WI38 (cell line): ENCODE data around the gene TIMP1.

ENCODE experiments used
- H3K4me3 ChIP-seq: 2 replicates; pipeline ENCODE4 v1.5.1; 2011; ENCODE audit warnings: low read depth, mild to moderate bottlenecking, control low read depth, low read length
- CTCF ChIP-seq: IDR thresholded peaks from 2 replicates; pipeline ENCODE4 v1.5.1; 2012; ENCODE audit warnings: low read depth, mild to moderate bottlenecking, control low read depth, low read length

Gene TIMP1

DNA sequence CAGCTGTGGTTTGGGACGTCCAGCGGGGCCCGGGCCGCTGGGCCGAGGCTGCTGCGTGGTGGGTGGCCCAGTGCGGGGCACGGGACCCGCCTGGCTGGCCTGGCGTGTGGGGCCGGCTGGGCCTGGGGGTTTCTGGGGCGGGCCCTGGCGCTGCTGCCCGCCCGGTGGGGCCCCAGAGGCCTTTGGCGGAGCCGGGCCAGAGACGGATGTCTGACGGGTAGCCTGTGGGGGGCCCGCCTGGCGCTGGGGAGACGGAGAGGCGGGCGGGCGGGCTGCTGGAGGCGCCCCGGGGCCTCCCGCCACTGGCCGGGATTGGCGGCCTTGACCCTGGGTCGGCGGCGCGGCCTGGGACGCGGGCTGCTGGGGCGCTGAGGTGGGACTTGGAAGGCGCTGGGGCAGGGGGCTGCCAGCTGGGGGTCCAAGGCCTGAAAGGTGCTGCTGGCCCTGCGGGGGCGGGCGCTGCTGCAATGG is 8.1 kb upstream of the TIMP1 start:
- no peak for TF ChIP-seq CTCF
- H3K4me3 ChIP-seq: peak overlapping the region; percentile 30; the same call in 1 of the 2 replicates

DNA sequence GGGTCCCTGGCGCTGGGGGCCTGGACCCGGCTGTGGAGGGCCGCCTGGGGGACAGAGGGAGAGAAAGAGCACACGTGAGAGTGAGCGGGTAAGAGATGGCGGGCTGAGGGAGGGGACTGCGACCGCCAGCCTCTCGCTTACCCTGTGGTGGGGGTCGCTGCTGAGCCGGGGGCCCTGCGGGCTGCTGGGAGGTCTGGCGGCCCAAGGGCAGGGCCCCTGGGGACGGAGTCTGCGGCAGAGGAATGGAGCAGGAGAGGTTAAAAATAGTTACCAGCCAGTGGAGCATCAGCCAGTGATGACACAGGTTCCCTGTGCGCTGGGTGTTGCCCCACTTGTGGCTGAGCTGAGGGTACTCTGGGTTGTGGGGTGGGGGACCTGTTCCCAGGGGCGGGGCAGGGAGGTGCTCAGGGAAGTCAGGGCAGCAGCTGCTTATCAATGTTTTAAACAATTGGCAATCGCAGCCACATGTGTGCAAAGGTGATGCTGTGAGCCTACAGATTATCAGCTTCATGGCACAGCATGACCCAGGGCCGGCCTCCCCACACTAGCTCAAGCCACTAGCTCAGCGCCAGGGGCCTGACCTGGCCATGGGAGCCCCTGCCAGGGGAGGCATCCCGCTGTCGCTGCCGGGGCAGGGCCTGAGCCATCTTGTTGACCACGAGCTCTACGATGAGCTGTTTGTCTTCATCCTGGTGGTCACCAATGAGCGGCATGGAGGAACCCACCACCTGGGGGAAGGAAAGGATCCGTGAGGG is 7.5 kb upstream of the TIMP1 start:
- peak overlapping the region; percentile 30; the same call in 1 of the 2 replicates for H3K4me3 ChIP-seq
- no peak for TF ChIP-seq CTCF

DNA sequence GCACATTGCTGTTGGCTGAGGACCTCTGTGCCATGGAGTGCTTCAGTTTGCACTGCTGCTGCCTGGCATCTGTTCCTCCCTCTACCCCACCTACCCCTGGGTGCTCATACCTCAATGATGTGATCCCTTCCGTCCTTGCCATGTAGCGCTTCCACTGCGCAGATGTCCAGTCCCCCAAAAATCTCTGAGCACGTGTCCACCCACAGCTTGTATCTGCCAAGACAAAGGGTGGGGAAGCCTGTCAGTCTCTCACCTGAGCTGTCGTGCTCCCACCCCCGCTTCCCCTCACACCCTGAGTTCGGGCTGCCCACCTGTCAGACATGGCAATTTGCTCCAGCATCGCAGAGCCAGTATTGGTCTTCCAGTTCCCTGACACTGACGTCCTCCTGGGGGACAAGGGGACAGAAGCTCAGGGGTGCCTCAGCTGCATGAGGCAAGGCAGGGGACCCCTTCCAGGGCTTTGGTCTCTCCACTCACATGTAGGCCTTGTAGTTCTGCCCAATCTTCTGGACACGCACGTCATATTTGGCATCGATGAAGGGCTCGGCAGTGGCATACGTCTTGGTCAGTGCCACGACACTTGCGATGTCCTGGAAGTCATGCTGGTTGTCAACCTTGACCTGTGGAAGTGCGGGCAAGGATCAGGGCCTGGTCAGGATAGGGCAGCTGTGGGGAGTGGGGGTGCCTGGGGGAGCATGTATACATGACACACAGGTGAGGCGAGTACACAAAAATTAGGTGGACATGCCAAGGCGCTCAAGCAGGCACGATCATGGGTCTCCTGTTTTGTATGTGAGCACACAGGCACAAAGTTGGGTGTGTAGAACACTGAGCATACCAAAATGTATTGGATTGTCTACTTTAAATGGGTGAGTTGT is 6.0 kb upstream of the TIMP1 start:
- no peak overlapping the region for H3K4me3 ChIP-seq
- no peak for TF ChIP-seq CTCF

DNA sequence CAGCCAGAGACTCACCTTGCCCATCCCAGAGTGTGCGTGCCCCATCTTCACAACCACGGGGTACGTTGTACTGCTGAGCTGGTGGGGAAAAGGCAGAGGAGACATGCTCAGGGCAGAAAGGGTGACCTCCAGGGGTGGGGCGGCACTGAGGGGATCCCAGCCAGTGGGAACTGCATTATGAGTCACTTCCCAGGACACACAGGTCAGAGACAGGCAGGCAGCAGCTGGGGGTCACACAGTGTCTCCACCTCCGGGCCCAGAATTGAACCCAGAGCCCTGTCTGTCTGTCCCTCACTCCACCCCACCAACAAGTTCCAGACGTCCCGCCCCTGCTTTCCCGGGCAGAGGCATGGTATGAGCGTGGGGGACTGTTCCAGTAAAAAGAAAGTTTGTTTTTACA is 4.8 kb upstream of the TIMP1 start:
- TF ChIP-seq CTCF: no peak
- H3K4me3 ChIP-seq: no peak overlapping the region

- H3K4me3 ChIP-seq: no peak overlapping the region
- no peak for TF ChIP-seq CTCF
These were observed 4.3 kb upstream of the TIMP1 start for GRCh38 chrX:47577901-47578300.

DNA sequence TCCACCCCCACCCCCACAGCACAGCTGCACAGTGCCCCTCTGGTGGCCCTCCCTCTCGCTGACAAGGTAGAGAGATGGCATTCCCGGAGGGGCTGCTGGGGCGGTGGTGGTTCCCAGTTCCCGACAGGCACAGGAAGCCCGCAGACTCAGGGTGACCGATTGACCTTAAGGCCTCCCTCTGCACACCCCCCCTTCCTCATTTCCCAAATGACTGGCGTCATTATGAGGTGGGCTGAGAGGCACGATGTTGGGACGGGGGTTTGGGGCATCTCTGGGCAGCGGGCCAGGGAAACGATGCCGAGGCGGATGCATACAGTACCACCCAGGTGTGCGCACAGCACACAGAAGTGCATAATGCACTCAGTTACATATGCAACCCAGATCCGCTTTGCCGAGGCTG is 3.5 kb upstream of the TIMP1 start:
- no peak for TF ChIP-seq CTCF
- no peak overlapping the region for H3K4me3 ChIP-seq

- H3K4me3 ChIP-seq: no peak overlapping the region
- TF ChIP-seq CTCF: no peak
These were observed 2.7 kb upstream of the TIMP1 start for GRCh38 chrX:47579537-47579936.
